K562 (cell line): ENCODE data around the gene KMT5B. TPM values are rescaled to one million over a fixed set of nuclear protein-coding genes. Genes with fewer than 3 reads are reported as not detected.

Source experiments
- ATAC-seq: fragments of 200-7000 bp; cut with Tn5 transposase; 3 replicates; pipeline ENCODE4 v1.9.1; 2020; ENCODE audit warnings: moderate library complexity
- BruUV-seq: library from RNA; stranded (reverse); fragments of 400-500 nt; replicated peaks from 2 replicates; lab custom pipeline; 2021; lab: Mats Ljungman, UMichigan
- CTCF ChIA-PET: fragments of 300-600 bp; formaldehyde crosslinking; extraction: SDS; loops from one replicate; lab custom pipeline; 2021; ENCODE audit warnings: low intra/inter-chr PET ratio; lab: Yijun Ruan, JAX
- POLR2A ChIA-PET: fragments of 300-600, 350-650 bp; sonication (Branson Sonifier 250); formaldehyde crosslinking; extraction: SDS; loops from one replicate; lab custom pipeline; 2021; ENCODE audit warnings: antibody characterized with exemption, inconsistent platforms; lab: Yijun Ruan, JAX
- DNase-seq, 4 experiments: peaks; one replicate each; pipeline versions ENCODE4 v3.0.0 to v3.0.0-alpha.2; 2011 to 2018; ENCODE audit warnings: low spot score in 3 of 4, mixed read lengths in 3 of 4; ENCODE audit errors: extremely low read depth in 1 of 4
- FAIRE-seq: peaks from 2 replicates; lab custom pipeline; 2011; peaks lifted over from hg19 to GRCh38; lab: Jason Lieb, UNC
- H2AFZ ChIP-seq: 2 replicates; pipeline ENCODE4 v1.6.0; 2011; ENCODE audit warnings: low read depth, low read length, control low read depth, inconsistent platforms
- H3K27ac ChIP-seq: fragments of 200-600 bp; 3 replicates; pipeline ENCODE4 v1.8.0; 2011; ENCODE audit warnings: low read depth, mild to moderate bottlenecking, control low read depth, inconsistent platforms, low read length, moderate library complexity, mixed read lengths; ENCODE audit errors: extremely low read depth
- H3K27me3 ChIP-seq, 2 experiments: fragments of 300-600 bp in 1 of 2; 2 replicates in 1 of 2; 3 replicates in 1 of 2; pipeline versions ENCODE4 v1.6.0 to v1.8.0; 2011; ENCODE audit warnings: inconsistent platforms in 2 of 2, low read length in 2 of 2, mild to moderate bottlenecking in 1 of 2, mixed read lengths in 1 of 2, moderate library complexity in 1 of 2; ENCODE audit not compliant: control insufficient read depth in 2 of 2, insufficient read depth in 2 of 2
- H3K36me3 ChIP-seq: fragments of 300-600 bp; 3 replicates; pipeline ENCODE4 v1.8.0; 2011; ENCODE audit warnings: mild to moderate bottlenecking, low read length, inconsistent platforms; ENCODE audit not compliant: control insufficient read depth, insufficient read depth
- H3K4me1 ChIP-seq, 2 experiments: fragments of 200-600 bp in 1 of 2; replicated peaks in 1 of 2; 2 replicates in 1 of 2; 3 replicates in 1 of 2; pipeline versions ENCODE4 v1.5.1 to v1.8.0; 2011; ENCODE audit warnings: inconsistent platforms in 2 of 2, low read length in 2 of 2, mild to moderate bottlenecking in 1 of 2, mixed read lengths in 1 of 2, moderate library complexity in 1 of 2; ENCODE audit not compliant: control insufficient read depth in 2 of 2, insufficient read depth in 2 of 2
- H3K4me2 ChIP-seq: 2 replicates; pipeline ENCODE4 v1.6.1; 2011; ENCODE audit warnings: low read length, control low read depth, inconsistent platforms, mixed read lengths; ENCODE audit not compliant: insufficient read depth
- H3K4me3 ChIP-seq: fragments of 200-600 bp; sonication (generic), shearing (Covaris generic); 2 replicates; pipeline ENCODE4 v1.5.1; 2016; ENCODE audit warnings: control low read depth, inconsistent platforms
- H3K79me2 ChIP-seq: fragments of 200-600 bp; 3 replicates; pipeline ENCODE4 v1.8.0; 2011; ENCODE audit warnings: low read length, inconsistent platforms; ENCODE audit not compliant: control insufficient read depth, insufficient read depth
- H3K9ac ChIP-seq, 2 experiments: 2 replicates each; pipeline versions ENCODE4 v1.6.0 to v1.6.1; 2011; ENCODE audit warnings: low read depth in 2 of 2, low read length in 2 of 2, control low read depth in 1 of 2, inconsistent platforms in 1 of 2, mild to moderate bottlenecking in 1 of 2, mixed read lengths in 1 of 2; ENCODE audit not compliant: insufficient read depth in 1 of 2
- H3K9me1 ChIP-seq: one replicate; pipeline ENCODE4 v1.6.0; 2011; ENCODE audit warnings: inconsistent platforms, mild to moderate bottlenecking, low read length, moderate library complexity; ENCODE audit not compliant: control insufficient read depth, insufficient read depth
- H3K9me3 ChIP-seq: replicated peaks from 2 replicates; pipeline ENCODE4 v1.5.1; 2011; ENCODE audit warnings: low read depth, low read length, inconsistent platforms; ENCODE audit not compliant: control insufficient read depth, insufficient read depth
- H4K20me1 ChIP-seq: replicated peaks from 2 replicates; pipeline ENCODE4 v1.6.1; 2011; ENCODE audit warnings: low read length, inconsistent platforms, mixed read lengths; ENCODE audit not compliant: control insufficient read depth, insufficient read depth
- E2F6 ChIP-seq, 2 experiments: IDR thresholded peaks; 2 replicates each; pipeline ENCODE4 v1.6.1; 2011; ENCODE audit warnings: borderline replicate concordance in 1 of 2, control low read depth in 1 of 2, low read depth in 1 of 2, low read length in 1 of 2, mild to moderate bottlenecking in 1 of 2, mixed read lengths in 1 of 2, moderate library complexity in 1 of 2; ENCODE audit not compliant: insufficient read depth in 1 of 2, insufficient read length in 1 of 2, poor library complexity in 1 of 2, severe bottlenecking in 1 of 2; ENCODE audit errors: extremely low read depth in 1 of 2
- ELF1 ChIP-seq: fragments of 200-800 bp; sonication (Bioruptor generic); IDR thresholded peaks from 2 replicates; pipeline ENCODE4 v1.6.1; 2016; ENCODE audit warnings: missing genetic modification characterization, missing compliant biosample characterization
- GATAD2B ChIP-seq: fragments of 450-650 bp; IDR thresholded peaks from 2 replicates; pipeline ENCODE4 v1.6.1; 2017; ENCODE audit warnings: mild to moderate bottlenecking, borderline replicate concordance
- IRF1 ChIP-seq: sonication (generic); formaldehyde crosslinking; IDR thresholded peaks from 2 replicates; pipeline ENCODE4 v1.8.0; 2022; ENCODE audit warnings: missing genetic modification reagents, mild to moderate bottlenecking, borderline replicate concordance
- PKNOX1 ChIP-seq: fragments of 450-650 bp; IDR thresholded peaks from 2 replicates; pipeline ENCODE4 v1.6.1; 2016
- PPARD ChIP-seq: fragments of 250-450 bp; sonication (Bioruptor Pico); IDR thresholded peaks from 2 replicates; pipeline ENCODE4 v1.8.0; 2022; ENCODE audit warnings: inconsistent platforms, mild to moderate bottlenecking, moderate library complexity
- RFX7 ChIP-seq: fragments of 250-450 bp; sonication (Bioruptor Pico); IDR thresholded peaks from 2 replicates; pipeline ENCODE4 v1.5.1; 2021; ENCODE audit warnings: mild to moderate bottlenecking
- RREB1 ChIP-seq: fragments of 250-450 bp; sonication (Bioruptor Pico); IDR thresholded peaks from 2 replicates; pipeline ENCODE4 v1.4.0; 2020
- SMARCA4 ChIP-seq: fragments of 450-650 bp; IDR thresholded peaks from 2 replicates; pipeline ENCODE4 v1.6.1; 2016
- SOX6 ChIP-seq: fragments of 450-650 bp; IDR thresholded peaks from 2 replicates; pipeline ENCODE4 v1.6.1; 2014; ENCODE audit warnings: mild to moderate bottlenecking
- STAG1 ChIP-seq: sonication (generic); formaldehyde crosslinking; IDR thresholded peaks from 2 replicates; pipeline ENCODE4 v1.5.0; 2020; ENCODE audit warnings: missing genetic modification reagents, borderline replicate concordance
- U2AF2 ChIP-seq: fragments of 200-400 bp; formaldehyde crosslinking; optimal IDR thresholded peaks from 2 replicates; pipeline ENCODE3; 2017; ENCODE audit warnings: low read depth, mild to moderate bottlenecking, low read length
- ZNF316 ChIP-seq: fragments of 450-650 bp; IDR thresholded peaks from 2 replicates; pipeline ENCODE4 v1.6.1; 2016
- WGBS: fragments of 100-300 bp; shearing (Covaris generic); methylation state at CpG from one replicate; pipeline ENCODE4 v1.1.6; 2016; ENCODE audit warnings: low coverage, mixed read lengths; ENCODE audit not compliant: insufficient coverage; ENCODE audit errors: missing lambda C conversion rate; 5-methylcytosine and 5-hydroxymethylcytosine counted together
- in situ Hi-C: fragments of 300-500 bp; cut with MboI; formaldehyde crosslinking; loops from 4 replicates; pipeline ENCODE4 v1.15.0; 2018; ENCODE audit warnings: inconsistent platforms, mixed read lengths
- intact Hi-C: fragments of 100-400 bp; cut with micrococcal nuclease; formaldehyde crosslinking; loops from 2 replicates; pipeline ENCODE4 v1.14.2; 2022
- polyA plus RNA-seq, 8 experiments: library from polyadenylated mRNA; depleted of rRNA in 4 of 8; stranded (reverse) in 5 of 8; unstranded in 3 of 8; fragments of >200 nt; fragmentation: Nextera tagmentation in 2 of 8; fragmentation: Illumina TruSeq in 1 of 8; extraction: Ambion mirVana in 2 of 8; extraction: Trizol in 1 of 8; gene quantifications; 2 replicates each; pipeline versions ENCODE4 v1.2.1 to v1.2.3, GENCODE V29; 2011 to 2014; ENCODE audit warnings: inconsistent platforms in 1 of 8, missing spikeins in 1 of 8
- total RNA-seq, 7 experiments: library from RNA; depleted of rRNA in 6 of 7; stranded (reverse); fragments of >200 nt in 6 of 7; fragmentation: Illumina TruSeq in 2 of 7; extraction: Trizol in 2 of 7; gene quantifications; 2 replicates each; pipeline versions ENCODE4 v1.2.1 to v1.2.3, GENCODE V29; 2011 to 2021; ENCODE audit warnings: low replicate concordance in 1 of 7

The KMT5B gene
- total and polyA plus RNA-seq, 9 of the 15 experiments (the other 6 are each of a cell fraction or from before 2014, with no cell fraction given) = 7.3 to 27.3 (median 20.9) TPM

- Histone ChIP-seq H3K9me1 (no peaks in the 10 kb centered on the region), H4K20me1 (no peaks in the 10 kb centered on the region), H3K4me3 (peak within 1 kb of the TSS; percentile 63), H3K27ac (peak within 1 kb of the TSS; percentile 88), H3K79me2 (peaks cover 42% of the 10 kb centered on the region), H3K4me1 (peaks cover 23 to 36% of the 10 kb centered on the region in 2 experiments), H2AFZ (peak within 1 kb of the TSS; percentile 81), H3K9ac (peak within 1 kb of the TSS; percentile 76 to 94), H3K4me2 (peak within 1 kb of the TSS; percentile 85), H3K36me3 (peaks cover 21% of the 10 kb centered on the region; the same call in 2 of the 3 replicates), H3K9me3 (no peaks in the 10 kb centered on the region), H3K27me3 (no peaks in the 10 kb centered on the region)
- BruUV-seq = no TSS peak
- ChIA-PET CTCF (interaction anchor here (0.6 kb wide), 1 partner anchor 85 kb away, joined by 3 read pairs; no protein-coding TSS in a partner anchor), POLR2A (no interaction called here)
- intact Hi-C loops = no loop called here
- WGBS = 2% methylated on average over 8 of the region's 107 CpGs
- DNase-seq = peak; percentile 95 to 98 (median 98)
- FAIRE-seq = no peak
- peak; percentile 96 for ATAC-seq
- in situ Hi-C loops = no loop called here
- TF ChIP-seq PKNOX1 = no peak
- peak; percentile 86 to 97 for TF ChIP-seq E2F6 (IDR thresholded peaks at IDR 0.05; ENCODE audit: borderline replicate concordance in 1 of 2, extremely low read depth in 1 of 2, insufficient read depth in 1 of 2, insufficient read length in 1 of 2, low read depth in 1 of 2, low read length in 1 of 2, poor library complexity in 1 of 2, severe bottlenecking in 1 of 2)
- no peak for TF ChIP-seq U2AF2
- TF ChIP-seq ELF1 (tag) = no peak
- no peak for TF ChIP-seq RFX7 (CRISPR knock-in tag)
- TF ChIP-seq STAG1 = no peak
- no peak for TF ChIP-seq IRF1
- no peak for TF ChIP-seq ZNF316
- TF ChIP-seq SMARCA4 = no peak
- TF ChIP-seq GATAD2B = no peak; the same call in 1 of the 2 replicates
- TF ChIP-seq SOX6 = no peak; the same call in 1 of the 2 replicates
- TF ChIP-seq RREB1 (CRISPR knock-in tag) = no peak
- no peak for TF ChIP-seq PPARD (CRISPR knock-in tag)
Measured at GRCh38 chr11:68121067-68121899, 91.8 kb downstream of the KMT5B start, which contains the start of gene CHKA. CHKA (minus strand) TSS chr11:68121388; CDS start chr11:68121177, 211 bp downstream.
